H1 (cell line): ENCODE data around the gene GDE1. TPM values are rescaled to one million over a fixed set of nuclear protein-coding genes. Genes with fewer than 3 reads are reported as not detected.

Experiments used
- CTCF ChIA-PET: fragments of 300-600 bp; sonication (Branson Sonifier 250); formaldehyde crosslinking; loops from one replicate; lab custom pipeline; 2021; ENCODE audit not compliant: partially characterized antibody; lab: Charles Lee
- POLR2A ChIA-PET: fragments of 300-600 bp; sonication (Branson Sonifier 250); formaldehyde crosslinking; loops from one replicate; lab custom pipeline; 2021; ENCODE audit warnings: inconsistent platforms; ENCODE audit not compliant: partially characterized antibody; lab: Charles Lee
- DNase-seq, 2 experiments: peaks; one replicate each; pipeline versions ENCODE4 v3.0.0 to v3.0.0-alpha.2; 2010 to 2022; ENCODE audit warnings: low spot score in 2 of 2, low read depth in 1 of 2, mixed read lengths in 1 of 2
- FAIRE-seq: peaks from 2 replicates; lab custom pipeline; 2011; peaks lifted over from hg19 to GRCh38; lab: Jason Lieb, UNC
- H2AFZ ChIP-seq: 2 replicates; pipeline ENCODE4 v1.8.1; 2012; ENCODE audit warnings: low read length, inconsistent platforms
- H2AK5ac ChIP-seq: 2 replicates; pipeline ENCODE4 v1.6.1; 2013; ENCODE audit warnings: low read depth, low read length
- H2BK120ac ChIP-seq: replicated peaks from 2 replicates; pipeline ENCODE3; 2013; ENCODE audit warnings: low read depth, low read length, inconsistent platforms
- H2BK12ac ChIP-seq: 2 replicates; pipeline ENCODE4 v1.6.1; 2013; ENCODE audit warnings: low read depth, low read length
- H2BK15ac ChIP-seq: 2 replicates; pipeline ENCODE4 v1.6.1; 2013; ENCODE audit warnings: low read length
- H2BK20ac ChIP-seq: 2 replicates; pipeline ENCODE4 v1.6.1; 2013; ENCODE audit warnings: low read length
- H2BK5ac ChIP-seq: 2 replicates; pipeline ENCODE4 v1.6.1; 2013; ENCODE audit warnings: low read depth, low read length
- H3K14ac ChIP-seq: 2 replicates; pipeline ENCODE4 v1.6.1; 2013; ENCODE audit warnings: inconsistent platforms; ENCODE audit not compliant: insufficient read length
- H3K18ac ChIP-seq: 2 replicates; pipeline ENCODE4 v1.6.1; 2013; ENCODE audit warnings: low read length; ENCODE audit errors: extremely low read depth
- H3K23ac ChIP-seq: 2 replicates; pipeline ENCODE4 v1.6.1; 2013; ENCODE audit warnings: inconsistent platforms; ENCODE audit not compliant: insufficient read length
- H3K23me2 ChIP-seq: 2 replicates; pipeline ENCODE4 v1.6.1; 2013; ENCODE audit warnings: low read depth, low read length
- H3K27ac ChIP-seq: 2 replicates; pipeline ENCODE4 v1.6.1; 2011; ENCODE audit warnings: low read depth, low read length, inconsistent platforms
- H3K27me3 ChIP-seq, 4 experiments: replicated peaks in 1 of 4; 1 replicate in 1 of 4; 2 replicates in 3 of 4; pipeline versions ENCODE4 v1.6.1 to v1.8.1; 2011 to 2013; ENCODE audit warnings: low read length in 3 of 4, mild to moderate bottlenecking in 3 of 4, inconsistent platforms in 2 of 4, mixed read lengths in 2 of 4, moderate library complexity in 1 of 4; ENCODE audit not compliant: control insufficient read depth in 3 of 4, insufficient read depth in 3 of 4; ENCODE audit errors: extremely low read depth in 1 of 4
- H3K36me3 ChIP-seq, 4 experiments: 2 replicates each; pipeline versions ENCODE4 v1.6.1 to v1.8.1; 2011 to 2013; ENCODE audit warnings: mild to moderate bottlenecking in 4 of 4, low read length in 3 of 4, moderate library complexity in 2 of 4, control low read depth in 1 of 4, inconsistent platforms in 1 of 4; ENCODE audit not compliant: insufficient read depth in 4 of 4, control insufficient read depth in 2 of 4
- H3K4ac ChIP-seq: replicated peaks from 2 replicates; pipeline ENCODE3; 2013; ENCODE audit warnings: low read length, low read depth, mixed read lengths, inconsistent platforms; ENCODE audit not compliant: insufficient read length
- H3K4me1 ChIP-seq, 4 experiments: replicated peaks in 1 of 4; 1 replicate in 1 of 4; 2 replicates in 3 of 4; pipeline versions ENCODE4 v1.6.1 to v1.8.1; 2011 to 2013; ENCODE audit warnings: low read length in 3 of 4, inconsistent platforms in 2 of 4, mixed read lengths in 1 of 4; ENCODE audit not compliant: insufficient read depth in 4 of 4, control insufficient read depth in 3 of 4
- H3K4me2 ChIP-seq, 2 experiments: 2 replicates each; pipeline versions ENCODE4 v1.6.1 to v1.8.1; 2011 to 2013; ENCODE audit warnings: low read depth in 2 of 2, low read length in 2 of 2, control low read depth in 1 of 2, inconsistent platforms in 1 of 2, mild to moderate bottlenecking in 1 of 2; ENCODE audit not compliant: insufficient read depth in 1 of 2
- H3K4me3 ChIP-seq, 4 experiments: fragments of 200-600, 300-600 bp in 1 of 4; sonication (generic), shearing (Covaris generic), sonication (Bioruptor Twin) in 1 of 4; 2 replicates each; pipeline versions ENCODE4 v1.5.1 to v1.8.1; 2011 to 2016; ENCODE audit warnings: low read length in 4 of 4, low read depth in 3 of 4, control low read depth in 2 of 4, inconsistent platforms in 2 of 4, mild to moderate bottlenecking in 2 of 4, mixed read lengths in 1 of 4, moderate library complexity in 1 of 4; ENCODE audit not compliant: insufficient read depth in 2 of 4; ENCODE audit errors: extremely low read depth in 1 of 4
- H3K56ac ChIP-seq: replicated peaks from 2 replicates; pipeline ENCODE3; 2013; ENCODE audit warnings: low read depth, mild to moderate bottlenecking, mixed read lengths, low read length, inconsistent platforms; ENCODE audit not compliant: insufficient read length
- H3K79me1 ChIP-seq: 2 replicates; pipeline ENCODE4 v1.6.1; 2013; ENCODE audit warnings: low read depth, low read length, control low read depth
- H3K79me2 ChIP-seq, 2 experiments: 2 replicates each; pipeline versions ENCODE4 v1.6.1 to v1.8.1; 2012 to 2013; ENCODE audit warnings: low read length in 2 of 2, mild to moderate bottlenecking in 2 of 2, inconsistent platforms in 1 of 2; ENCODE audit not compliant: insufficient read depth in 2 of 2, control insufficient read depth in 1 of 2
- H3K9ac ChIP-seq, 4 experiments: replicated peaks in 1 of 4; 1 replicate in 1 of 4; 2 replicates in 3 of 4; pipeline versions ENCODE4 v1.6.1 to v1.8.1; 2011 to 2013; ENCODE audit warnings: low read depth in 3 of 4, low read length in 3 of 4, control low read depth in 2 of 4, mild to moderate bottlenecking in 2 of 4, moderate library complexity in 2 of 4, inconsistent platforms in 1 of 4; ENCODE audit errors: extremely low read depth in 1 of 4
- H3K9me3 ChIP-seq, 2 experiments: 2 replicates each; pipeline versions ENCODE4 v1.6.1 to v1.8.1; 2012 to 2013; ENCODE audit warnings: mild to moderate bottlenecking in 2 of 2, moderate library complexity in 2 of 2, control low read depth in 1 of 2, inconsistent platforms in 1 of 2, low read depth in 1 of 2, low read length in 1 of 2, mixed read lengths in 1 of 2; ENCODE audit not compliant: insufficient read depth in 2 of 2
- H4K20me1 ChIP-seq, 2 experiments: replicated peaks in 1 of 2; 2 replicates each; pipeline versions ENCODE3 to v1.8.1; 2011 to 2013; ENCODE audit warnings: inconsistent platforms in 2 of 2, low read length in 2 of 2, mild to moderate bottlenecking in 1 of 2; ENCODE audit not compliant: insufficient read depth in 2 of 2, control insufficient read depth in 1 of 2
- H4K5ac ChIP-seq: 2 replicates; pipeline ENCODE4 v1.6.1; 2013; ENCODE audit warnings: low read length, low read depth, mixed read lengths, inconsistent platforms; ENCODE audit not compliant: insufficient read length
- H4K8ac ChIP-seq: 2 replicates; pipeline ENCODE4 v1.8.0; 2013; ENCODE audit warnings: mild to moderate bottlenecking, moderate library complexity, low read length, inconsistent platforms; ENCODE audit not compliant: insufficient read depth; ENCODE audit errors: extremely low read depth
- H4K91ac ChIP-seq: replicated peaks from 2 replicates; pipeline ENCODE3; 2013; ENCODE audit warnings: low read length, mixed read lengths, inconsistent platforms; ENCODE audit not compliant: insufficient read length
- CBX5 ChIP-seq: fragments of 300-800, 300-1000 bp; sonication (generic); IDR thresholded peaks from 2 replicates; pipeline ENCODE4 v1.7.1; 2016; ENCODE audit warnings: antibody characterized with exemption, low read length, low read depth
- EGR1 ChIP-seq: IDR thresholded peaks from 2 replicates; pipeline ENCODE4 v1.6.1; 2011; ENCODE audit warnings: low read depth, low read length, borderline replicate concordance
- HDAC2 ChIP-seq, 2 experiments: fragments of 300-600 bp in 1 of 2; sonication (generic) in 1 of 2; IDR thresholded peaks; 2 replicates each; pipeline ENCODE4 v1.6.1; 2011 to 2012; ENCODE audit warnings: low read depth in 2 of 2, low read length in 2 of 2, mild to moderate bottlenecking in 2 of 2, moderate library complexity in 2 of 2, borderline replicate concordance in 1 of 2, inconsistent platforms in 1 of 2
- JUND ChIP-seq: IDR thresholded peaks from 2 replicates; pipeline ENCODE4 v1.6.1; 2011; ENCODE audit warnings: mild to moderate bottlenecking, improper control_type of control experiment, low read length
- KDM4A ChIP-seq: IDR thresholded peaks from one replicate; pipeline ENCODE4 v1.7.1; 2012; ENCODE audit warnings: low read depth, mild to moderate bottlenecking, moderate library complexity, low read length, inconsistent platforms; ENCODE audit not compliant: severe bottlenecking
- SIN3A ChIP-seq, 2 experiments: IDR thresholded peaks in 1 of 2; conservative IDR thresholded peaks in 1 of 2; 2 replicates each; pipeline ENCODE4 v1.6.1; 2011 to 2012; ENCODE audit warnings: low read length in 2 of 2, improper control_type of control experiment in 1 of 2, low read depth in 1 of 2, mild to moderate bottlenecking in 1 of 2
- SIRT6 ChIP-seq: IDR thresholded peaks from one replicate; pipeline ENCODE4 v1.7.1; 2012; ENCODE audit warnings: low read length, inconsistent platforms
- SP2 ChIP-seq: IDR thresholded peaks from 2 replicates; pipeline ENCODE4 v1.6.1; 2012; ENCODE audit warnings: mild to moderate bottlenecking, low read length, inconsistent platforms
- TAF7 ChIP-seq: optimal IDR thresholded peaks from 2 replicates; pipeline ENCODE3; 2011; ENCODE audit warnings: low read depth, mild to moderate bottlenecking, inconsistent platforms, low read length, moderate library complexity, borderline replicate concordance
- WGBS, 2 experiments: shearing (Covaris generic) in 1 of 2; methylation state at CpG; one replicate each; pipeline versions ENCODE4 v1.1.6 to v1.1.7; 2013 to 2015; ENCODE audit warnings: low lambda C conversion rate in 2 of 2, mixed read lengths in 2 of 2, inconsistent platforms in 1 of 2, low coverage in 1 of 2, missing lambda C conversion rate in 1 of 2; ENCODE audit not compliant: insufficient replicate concordance in 2 of 2, insufficient coverage in 1 of 2, insufficient read length in 1 of 2; ENCODE audit errors: extremely low coverage in 1 of 2, missing lambda C conversion rate in 1 of 2; 5-methylcytosine and 5-hydroxymethylcytosine counted together
- polyA plus RNA-seq, 7 experiments: library from polyadenylated mRNA; depleted of rRNA in 3 of 7; stranded (reverse) in 5 of 7; unstranded in 2 of 7; fragments of >200 nt in 5 of 7; fragments of 200-250 nt in 2 of 7; gene quantifications; 1 replicate in 5 of 7; 2 replicates in 1 of 7; 4 replicates in 1 of 7; pipeline versions ENCODE4 v1.2.1 to v1.2.3, GENCODE V29; 2011 to 2013; ENCODE audit warnings: missing spikeins in 2 of 7, mixed read lengths in 2 of 7
- total RNA-seq: library from RNA; stranded (reverse); fragmentation: NEBNext Ultra II Directional; extraction: Animal tissue kit (Norgen Biotek cat#: 25700); gene quantifications from 2 replicates; pipeline ENCODE4 v1.2.1, GENCODE V29; 2021

GDE1 gene
- total and polyA plus RNA-seq, 2 of the 8 experiments (the other 6 are each of a cell fraction or from before 2014, with no cell fraction given): 29.2 to 70.8 TPM

DNA sequence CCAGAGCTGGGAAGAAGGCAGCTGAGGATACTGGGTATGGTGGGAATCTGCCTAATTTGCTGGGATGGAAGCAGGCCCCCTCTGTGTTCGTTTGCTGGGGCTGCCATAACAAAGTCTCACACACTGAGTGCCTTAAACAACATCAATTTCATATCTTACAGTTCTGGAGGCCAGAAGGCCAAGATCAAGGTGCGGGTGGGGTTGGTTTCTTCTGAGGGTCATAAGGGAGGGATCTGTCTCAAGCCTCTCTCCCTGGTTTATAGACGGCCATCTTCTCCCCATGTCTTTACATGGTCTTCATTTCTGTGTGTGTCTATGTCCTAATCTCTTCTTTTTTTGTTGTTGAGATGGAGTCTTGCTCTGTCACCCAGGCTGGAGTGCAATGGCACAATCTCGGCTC, 35.8 kb downstream of the GDE1 start:
- Histone ChIP-seq H2BK12ac (no peak overlapping the region), H2BK20ac (no peak overlapping the region), H3K4me1 (peaks cover 2 to 13% (median 7%) of the 10 kb centered on the region in 4 experiments; a peak in 4 of 7 replicates), H4K20me1 (no peaks in the 10 kb centered on the region), H2AK5ac (no peak overlapping the region), H3K79me1 (no peaks in the 10 kb centered on the region), H3K4ac (no peak overlapping the region), H3K56ac (no peak overlapping the region), H2BK15ac (no peak overlapping the region), H4K8ac (no peak overlapping the region), H3K23ac (no peak overlapping the region), H3K9ac (no peak overlapping the region), H4K5ac (no peak overlapping the region), H3K79me2 (no peaks in the 10 kb centered on the region), H3K18ac (no peak overlapping the region), H2BK120ac (no peak overlapping the region), H4K91ac (no peak overlapping the region), H3K4me3 (no peak overlapping the region), H3K9me3 (peaks cover 0 to 9% of the 10 kb centered on the region in 2 experiments; a peak in 2 of 4 replicates), H3K14ac (no peak overlapping the region), H3K36me3 (no peaks in the 10 kb centered on the region), H3K4me2 (no peak overlapping the region), H2BK5ac (no peak overlapping the region), H3K23me2 (no peaks in the 10 kb centered on the region; the same call in 1 of the 2 replicates), H3K27ac (no peak overlapping the region), H3K27me3 (no peaks in the 10 kb centered on the region), H2AFZ (no peak overlapping the region)
- ChIA-PET CTCF (interaction anchor here (0.6 kb wide), 1 partner anchor 107 kb away, joined by 3 read pairs; no protein-coding TSS in a partner anchor), POLR2A (no interaction called here)
- no peak for DNase-seq
- 86% methylated on average over 4 of the region's 4 CpGs; no CpG with 5 or more reads in 1 of the 2 experiments for WGBS, 2 experiments
- no peak for FAIRE-seq
- TF ChIP-seq SIN3A (conservative IDR thresholded peaks at IDR 0.05 in 1 of 2, IDR thresholded peaks at IDR 0.05 in 1 of 2; ENCODE audit: low read depth in 1 of 2, low read length in 2 of 2) (no peak), KDM4A (no peak), TAF7 (no peak), HDAC2 (IDR thresholded peaks at IDR 0.05; ENCODE audit: borderline replicate concordance in 1 of 2, low read depth in 2 of 2, low read length in 2 of 2) (no peak), SIRT6 (no peak), EGR1 (no peak), SP2 (no peak), CBX5 (no peak), JUND (no peak)
